ENCODE measurements around the gene SDHB. TPM values are rescaled to one million over a fixed set of nuclear protein-coding genes. Genes with fewer than 3 reads are reported as not detected.
A peak's percentile ranks its signal among the peaks of the same experiment; 100 is the strongest.

Gene SDHB
- total RNA-seq, 1 donor from 2014 or later, result 123 TPM

DNA sequence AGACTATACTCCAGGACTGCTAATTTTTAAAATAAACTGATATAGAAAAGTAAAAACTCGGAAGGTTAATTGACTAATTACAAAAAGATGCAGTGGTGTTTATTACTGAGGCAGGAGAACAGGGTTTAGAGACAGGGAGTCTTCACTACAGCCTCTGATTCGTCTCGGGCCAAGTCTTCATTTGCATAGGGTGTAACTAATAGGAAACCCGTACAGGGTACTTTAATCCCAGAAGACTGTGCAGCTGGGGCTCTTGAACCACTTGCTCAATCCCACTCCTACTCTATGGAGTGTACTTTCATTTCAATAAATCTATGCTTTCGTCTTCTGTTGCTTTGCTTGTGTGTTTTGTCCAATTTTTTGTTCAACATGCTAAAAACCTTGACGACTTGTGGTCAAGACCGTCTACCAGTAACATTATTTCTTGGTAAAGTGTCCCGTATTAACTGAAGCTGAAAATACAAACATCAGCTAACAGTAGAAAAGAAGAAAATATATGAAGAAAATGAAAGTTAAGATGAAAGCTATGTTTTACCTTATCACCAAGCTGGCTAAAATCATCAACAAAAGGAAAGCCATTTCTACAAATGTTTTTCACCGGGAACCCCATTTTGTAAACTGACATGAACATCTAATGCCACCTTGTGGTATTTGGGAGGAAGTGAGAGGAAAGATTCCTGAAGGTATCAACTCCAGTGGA is 8.0 kb downstream of the SDHB start:
- DNase-seq (ENCODE audit: low read depth), result peak; percentile 71

DNA sequence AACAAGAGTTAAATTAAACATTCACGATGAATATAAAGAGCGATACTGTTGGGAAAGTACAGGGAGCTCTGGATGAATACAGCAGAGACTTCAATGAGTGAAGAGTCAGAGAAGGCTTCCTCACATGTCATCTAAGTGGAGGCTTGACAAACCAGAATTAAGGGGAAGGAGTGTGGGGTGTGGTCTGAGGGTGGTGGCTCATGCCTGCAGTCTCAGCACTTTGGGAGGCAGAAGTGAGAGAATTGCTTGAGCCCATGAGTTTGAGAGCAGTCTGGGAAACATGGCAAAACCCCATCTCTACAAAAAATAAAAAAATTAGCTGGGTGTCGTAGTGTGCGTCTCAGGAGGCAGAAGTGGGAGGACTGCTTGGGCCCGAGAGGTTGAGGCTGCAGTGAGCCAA is 8.7 kb downstream of the SDHB start:
- DNase-seq (ENCODE audit: low read depth), result no peak

GRCh38 chr1:17043676-17044075 is 10.2 kb downstream of the SDHB start:
- DNase-seq (ENCODE audit: low read depth), result no peak

- DNase-seq (ENCODE audit: low read depth), result no peak
Observed at GRCh38 chr1:17040135-17040534, 13.7 kb downstream of the SDHB start.

DNA sequence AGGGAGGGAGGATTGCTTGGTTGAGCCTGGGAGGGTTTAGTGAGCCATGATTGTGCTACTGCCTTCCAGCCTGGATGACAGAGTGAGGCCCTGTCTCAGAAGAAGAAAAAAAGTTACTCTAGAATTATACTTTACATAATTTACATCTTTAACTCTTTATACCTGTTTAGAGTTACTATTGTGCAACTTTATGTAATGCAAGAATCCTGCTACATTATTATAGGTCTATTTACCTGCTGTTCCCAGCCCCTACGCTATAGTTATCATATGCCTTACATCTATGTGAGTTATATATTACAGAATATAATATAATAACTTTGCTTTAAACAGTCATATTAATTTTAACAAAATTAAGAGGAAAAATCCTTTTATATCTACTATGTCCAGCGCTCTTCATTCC is 14.3 kb downstream of the SDHB start:
- DNase-seq (ENCODE audit: low read depth), result no peak

GRCh38 chr1:17033481-17033880 is 20.4 kb downstream of the SDHB start:
- no peak for DNase-seq (ENCODE audit: low read depth)

DNA sequence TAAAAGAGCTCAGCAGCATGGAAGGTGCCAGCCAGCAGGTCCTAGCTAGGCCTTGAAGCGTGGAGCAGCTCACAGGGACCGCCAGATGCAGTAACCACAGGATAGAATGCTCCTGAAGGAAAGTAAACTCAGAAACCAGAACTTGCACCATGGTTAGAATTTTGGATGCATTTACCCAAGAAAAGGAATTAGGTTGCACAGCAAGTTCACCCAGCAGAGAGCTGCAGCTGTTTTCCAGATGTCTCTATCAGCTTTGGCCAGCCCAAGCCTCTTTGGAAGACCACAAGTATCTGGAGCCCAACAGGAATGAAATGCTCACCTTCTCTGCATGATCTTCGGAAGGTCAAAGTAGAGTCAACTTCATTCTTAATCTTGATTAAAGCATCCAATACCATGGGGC is 21.1 kb downstream of the SDHB start:
- DNase-seq (ENCODE audit: low read depth), result no peak

GRCh38 chr1:17031436-17031835 is 22.4 kb downstream of the SDHB start:
- DNase-seq (ENCODE audit: low read depth), result no peak

DNA sequence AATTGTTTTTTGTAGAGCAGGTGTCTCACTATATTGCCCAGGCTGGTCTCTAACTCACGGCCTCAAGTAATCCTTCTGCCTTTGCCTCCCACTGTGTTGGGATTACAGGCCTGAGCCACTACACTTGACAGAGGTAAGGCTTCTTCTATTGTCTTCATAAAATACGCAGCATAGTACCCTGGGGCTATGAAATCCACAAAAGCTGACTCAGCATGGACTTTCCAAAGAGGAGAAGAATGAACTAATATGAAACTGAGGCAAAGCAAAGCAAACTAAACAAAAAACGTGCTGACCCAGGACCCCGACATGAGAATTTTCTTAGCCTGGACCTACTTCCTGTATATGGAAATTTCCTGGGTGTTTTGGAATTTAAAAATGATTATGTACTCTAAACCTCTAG is 23.6 kb downstream of the SDHB start:
- DNase-seq (ENCODE audit: low read depth), result no peak

DNA sequence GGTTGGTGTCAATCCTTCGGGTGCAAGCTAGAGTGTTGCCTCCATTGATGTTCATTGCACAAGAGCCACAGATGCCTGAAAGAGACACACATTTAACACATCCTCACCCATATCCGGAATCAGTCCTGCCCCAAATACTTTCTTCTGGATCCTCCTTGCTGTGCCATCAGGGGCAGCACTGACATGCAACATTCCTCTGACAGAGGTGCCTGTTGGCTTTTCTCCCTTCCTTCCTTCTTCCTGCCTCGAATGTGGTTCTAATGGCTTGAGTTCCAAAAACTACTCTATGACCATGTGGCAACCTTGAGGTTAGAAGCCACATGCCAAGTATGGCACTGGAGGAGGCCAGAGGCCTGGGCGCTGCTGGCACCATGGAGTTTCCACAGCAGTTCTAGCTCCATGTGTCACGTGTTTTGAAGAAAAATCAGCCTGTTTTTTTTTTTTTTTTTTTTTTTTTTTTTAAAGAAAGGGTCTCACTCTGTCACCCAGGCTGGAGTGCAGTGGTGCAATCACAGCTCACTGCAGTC is 25.1 kb downstream of the SDHB start:
- DNase-seq (ENCODE audit: low read depth), result no peak

DNA sequence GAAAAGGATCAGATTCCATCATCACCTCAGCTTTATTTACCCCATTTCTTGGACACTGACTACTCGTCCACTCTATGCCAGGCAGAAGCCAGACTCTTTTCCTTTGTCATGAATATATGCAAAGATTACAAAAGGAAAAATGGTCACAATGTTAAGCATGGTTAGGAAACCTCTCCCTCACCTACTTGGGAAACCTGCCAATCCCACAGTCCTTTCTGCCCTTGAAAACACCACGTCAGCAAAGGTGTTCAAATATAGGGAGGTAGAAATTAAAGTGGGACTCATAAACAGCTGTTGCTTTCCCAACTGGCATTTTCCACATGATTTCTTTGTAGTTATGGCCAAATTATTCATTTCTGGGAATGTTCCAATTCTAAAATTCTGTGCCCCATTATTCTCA is 25.9 kb downstream of the SDHB start:
- no peak for DNase-seq (ENCODE audit: low read depth)

- no peak for DNase-seq (ENCODE audit: low read depth)
Observed at GRCh38 chr1:17027403-17027802, 26.4 kb downstream of the SDHB start.

DNA sequence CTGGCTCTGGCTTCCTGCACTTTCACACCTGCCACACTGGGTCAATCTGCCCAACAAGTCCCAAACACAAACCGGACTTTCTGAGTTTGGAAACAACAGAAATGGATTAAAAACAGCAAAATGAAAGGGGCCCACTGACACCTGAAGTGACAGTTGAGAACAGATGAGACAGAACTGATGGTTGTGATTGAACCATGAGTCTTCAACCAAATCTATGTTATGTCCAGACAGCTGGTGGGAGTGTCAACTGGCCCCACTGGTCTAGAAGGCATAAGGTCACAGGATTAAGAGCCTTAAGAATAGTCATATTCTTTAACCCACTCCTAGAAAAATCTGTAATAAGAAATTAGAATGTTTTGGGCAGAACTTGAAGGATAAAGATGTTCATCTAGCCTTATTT is 29.1 kb downstream of the SDHB start:
- DNase-seq (ENCODE audit: low read depth), result no peak

GRCh38 chr1:17023573-17023972 is 30.3 kb downstream of the SDHB start:
- no peak for DNase-seq (ENCODE audit: low read depth)

- no peak for DNase-seq (ENCODE audit: low read depth)
Observed at GRCh38 chr1:17023102-17023501, 30.7 kb downstream of the SDHB start.

- no peak for DNase-seq (ENCODE audit: low read depth)
Observed at GRCh38 chr1:17021896-17022295, 31.9 kb downstream of the SDHB start.

GRCh38 chr1:17020502-17020901 is 33.3 kb downstream of the SDHB start:
- DNase-seq (ENCODE audit: low read depth), result no peak

GRCh38 chr1:17018849-17019248 is 35.0 kb downstream of the SDHB start:
- DNase-seq (ENCODE audit: low read depth), result no peak

DNA sequence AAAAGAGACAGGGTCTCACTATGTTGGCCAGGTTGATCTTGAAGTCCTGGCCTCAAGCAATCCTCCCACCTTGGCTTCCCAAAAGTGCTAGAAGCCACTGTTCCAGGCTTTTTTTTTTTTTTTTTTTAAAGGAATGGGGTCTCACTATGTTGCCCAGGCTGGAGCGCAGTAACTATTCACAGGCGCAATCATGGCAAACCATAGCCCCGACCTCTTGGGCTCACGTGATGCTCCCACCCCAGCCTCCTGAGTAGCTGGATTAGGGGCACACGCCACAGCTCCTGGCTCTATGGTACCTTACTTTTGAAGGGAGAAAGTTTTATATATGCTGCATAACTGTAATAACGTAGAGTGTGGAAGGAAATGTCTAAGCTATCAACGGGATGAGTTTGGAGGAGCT is 36.4 kb downstream of the SDHB start:
- DNase-seq (ENCODE audit: low read depth), result no peak

GRCh38 chr1:17016317-17016661 is 37.5 kb downstream of the SDHB start:
- DNase-seq (ENCODE audit: low read depth), result peak; percentile 80

DNA sequence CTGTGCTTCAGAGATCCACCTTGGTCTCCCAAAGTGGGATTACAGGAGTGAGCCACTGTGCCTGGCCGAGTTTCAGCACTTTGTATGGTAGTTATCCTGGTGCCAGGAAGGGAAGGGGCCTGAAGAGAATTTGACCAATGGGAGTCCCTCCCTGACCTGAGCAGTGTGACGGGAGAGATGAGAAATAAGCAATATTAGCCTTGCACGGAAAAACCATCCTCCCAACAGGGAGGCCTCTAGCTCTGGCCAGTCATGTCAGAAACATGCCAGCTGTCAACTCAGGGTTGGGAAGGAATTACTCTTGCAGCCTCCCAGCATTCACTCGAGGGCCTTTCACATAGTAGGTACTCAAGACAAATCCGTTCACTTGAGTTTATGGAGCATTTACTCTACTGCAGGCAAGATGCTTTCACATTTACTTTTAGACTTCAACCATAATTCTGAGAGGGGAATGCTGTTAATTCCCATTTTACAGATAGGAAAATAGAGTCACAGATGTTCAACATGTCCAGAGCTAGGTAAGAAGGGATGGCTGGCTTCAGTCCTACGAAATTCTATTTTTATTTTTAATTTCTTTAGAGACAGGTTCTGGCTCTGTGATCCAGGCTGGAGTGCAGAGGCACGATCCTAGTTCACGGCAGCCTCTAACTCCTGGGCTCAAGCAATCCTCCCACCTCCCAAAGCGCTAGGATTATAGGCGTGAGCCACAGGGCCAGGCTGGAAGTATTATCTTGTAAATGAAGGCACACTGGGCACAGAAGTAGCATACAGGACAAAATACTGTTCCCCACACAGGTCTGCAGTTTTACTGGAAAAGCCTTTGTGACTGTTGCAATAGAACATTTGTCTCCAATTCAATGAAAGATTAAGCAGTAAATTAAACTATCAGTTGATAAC is 38.9 kb downstream of the SDHB start:
- DNase-seq (ENCODE audit: low read depth), result no peak

- no peak for DNase-seq (ENCODE audit: low read depth)
Observed at GRCh38 chr1:17013491-17014320, 40.1 kb downstream of the SDHB start.

All from renal cortical epithelial cell (primary cell).